Stomach (tissue), 4 donors: Measurements from ENCODE around the gene HSPG2.

Source experiments
- POLR2A ChIP-seq, 4 donors: fragments of 450-650 bp; IDR thresholded peaks; one replicate each; pipeline ENCODE4 v1.6.1; 2016; ENCODE audit warnings: antibody characterized with exemption in 4 of 4, control low read depth in 2 of 4, mild to moderate bottlenecking in 1 of 4, moderate library complexity in 1 of 4
- TF ChIP-seq, protein P1 (sequence below), 7 experiments: fragments of 450-650 bp in 4 of 7; fragments of 200-600 bp in 3 of 7; sonication (generic) in 3 of 7; IDR thresholded peaks; one replicate each; pipeline ENCODE4 v1.5.1; 2016 to 2019; ENCODE audit warnings: antibody characterized with exemption in 7 of 7, control low read depth in 2 of 7, mild to moderate bottlenecking in 1 of 7

GRCh38 chr1:21899267-21899810 lies 37.8 kb downstream of the HSPG2 start:
- TF ChIP-seq, protein P1, sequence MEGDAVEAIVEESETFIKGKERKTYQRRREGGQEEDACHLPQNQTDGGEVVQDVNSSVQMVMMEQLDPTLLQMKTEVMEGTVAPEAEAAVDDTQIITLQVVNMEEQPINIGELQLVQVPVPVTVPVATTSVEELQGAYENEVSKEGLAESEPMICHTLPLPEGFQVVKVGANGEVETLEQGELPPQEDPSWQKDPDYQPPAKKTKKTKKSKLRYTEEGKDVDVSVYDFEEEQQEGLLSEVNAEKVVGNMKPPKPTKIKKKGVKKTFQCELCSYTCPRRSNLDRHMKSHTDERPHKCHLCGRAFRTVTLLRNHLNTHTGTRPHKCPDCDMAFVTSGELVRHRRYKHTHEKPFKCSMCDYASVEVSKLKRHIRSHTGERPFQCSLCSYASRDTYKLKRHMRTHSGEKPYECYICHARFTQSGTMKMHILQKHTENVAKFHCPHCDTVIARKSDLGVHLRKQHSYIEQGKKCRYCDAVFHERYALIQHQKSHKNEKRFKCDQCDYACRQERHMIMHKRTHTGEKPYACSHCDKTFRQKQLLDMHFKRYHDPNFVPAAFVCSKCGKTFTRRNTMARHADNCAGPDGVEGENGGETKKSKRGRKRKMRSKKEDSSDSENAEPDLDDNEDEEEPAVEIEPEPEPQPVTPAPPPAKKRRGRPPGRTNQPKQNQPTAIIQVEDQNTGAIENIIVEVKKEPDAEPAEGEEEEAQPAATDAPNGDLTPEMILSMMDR (IDR thresholded peaks at IDR 0.05): no peak
- no peak for TF ChIP-seq POLR2A (IDR thresholded peaks at IDR 0.05)
